Activated CD4-positive, alpha-beta T cell treated with anti-CD3 and anti-CD28 coated beads for 48 hours (primary cell): ENCODE data around the gene XRRA1.
A peak's percentile ranks its signal among the peaks of the same experiment; 100 is the strongest.

ENCODE experiments used
- DNase-seq: peaks from one replicate; pipeline ENCODE4 v3.0.0-alpha.2; 2020

Gene XRRA1

DNA sequence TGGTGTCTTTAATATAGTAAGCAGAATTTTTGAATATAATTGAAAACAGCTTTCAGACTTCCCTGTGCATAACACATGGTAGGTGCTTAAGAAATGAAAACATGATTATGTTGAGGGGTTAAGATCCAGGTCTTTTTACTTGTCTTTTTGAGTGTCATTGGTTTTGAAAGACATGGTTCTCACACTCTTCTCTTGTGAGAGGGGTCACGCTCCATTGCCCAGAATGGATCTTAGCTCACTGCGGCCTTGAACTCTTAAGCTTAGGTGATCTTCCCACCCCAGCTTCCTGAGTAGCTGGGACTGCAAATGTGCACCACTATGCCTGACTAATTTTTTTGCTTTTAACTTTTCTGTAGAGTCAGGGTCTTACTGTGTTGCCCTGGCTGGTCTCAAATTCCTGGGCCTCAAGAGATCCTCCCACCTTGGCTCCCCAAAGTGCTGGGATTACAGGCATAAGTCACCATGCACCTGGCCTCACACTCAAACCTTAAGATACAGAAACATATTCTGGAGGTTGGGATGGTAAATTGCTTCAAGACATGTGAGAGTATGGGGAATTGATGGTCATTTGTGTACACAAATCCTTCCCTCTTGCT is 1.6 kb upstream of the XRRA1 start:
- no peak for DNase-seq

DNA sequence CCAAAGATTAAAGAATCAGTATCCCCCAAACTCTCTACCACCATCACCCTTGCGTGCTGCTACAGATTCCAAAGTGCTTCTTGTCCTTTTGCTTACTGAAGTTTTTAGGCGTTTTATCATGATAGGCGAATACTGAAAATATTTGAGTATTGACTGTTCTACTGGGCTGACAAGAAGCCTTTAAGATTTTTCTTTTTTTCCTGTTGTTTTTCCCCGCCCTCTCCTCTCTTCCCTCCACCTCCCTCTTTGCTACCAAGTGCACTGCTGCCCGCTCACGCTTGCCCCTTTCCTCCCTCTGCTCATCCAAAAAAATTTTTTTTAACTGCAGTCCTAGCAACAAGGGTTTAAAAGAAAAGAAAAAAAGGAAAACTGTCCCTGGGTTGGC is 854 bp upstream of the XRRA1 start:
- DNase-seq = no peak

DNA sequence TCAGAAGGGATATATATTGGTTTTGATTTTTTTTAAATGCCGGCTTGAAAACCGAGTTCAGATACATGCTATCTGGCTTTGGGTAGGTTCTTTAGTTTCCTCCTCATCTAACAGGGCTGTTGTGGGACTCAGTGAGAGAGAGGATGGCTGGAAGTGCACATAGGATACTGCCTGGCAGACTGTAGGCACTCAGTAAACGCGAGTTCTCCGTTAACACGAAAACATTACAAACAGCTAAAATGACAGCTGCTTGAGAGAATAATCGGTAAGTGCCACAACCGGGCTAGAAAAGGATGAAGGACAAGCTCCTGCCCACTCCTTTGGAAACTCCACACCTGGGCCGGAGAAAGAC is 369 bp downstream of the XRRA1 start:
- DNase-seq = no peak

DNA sequence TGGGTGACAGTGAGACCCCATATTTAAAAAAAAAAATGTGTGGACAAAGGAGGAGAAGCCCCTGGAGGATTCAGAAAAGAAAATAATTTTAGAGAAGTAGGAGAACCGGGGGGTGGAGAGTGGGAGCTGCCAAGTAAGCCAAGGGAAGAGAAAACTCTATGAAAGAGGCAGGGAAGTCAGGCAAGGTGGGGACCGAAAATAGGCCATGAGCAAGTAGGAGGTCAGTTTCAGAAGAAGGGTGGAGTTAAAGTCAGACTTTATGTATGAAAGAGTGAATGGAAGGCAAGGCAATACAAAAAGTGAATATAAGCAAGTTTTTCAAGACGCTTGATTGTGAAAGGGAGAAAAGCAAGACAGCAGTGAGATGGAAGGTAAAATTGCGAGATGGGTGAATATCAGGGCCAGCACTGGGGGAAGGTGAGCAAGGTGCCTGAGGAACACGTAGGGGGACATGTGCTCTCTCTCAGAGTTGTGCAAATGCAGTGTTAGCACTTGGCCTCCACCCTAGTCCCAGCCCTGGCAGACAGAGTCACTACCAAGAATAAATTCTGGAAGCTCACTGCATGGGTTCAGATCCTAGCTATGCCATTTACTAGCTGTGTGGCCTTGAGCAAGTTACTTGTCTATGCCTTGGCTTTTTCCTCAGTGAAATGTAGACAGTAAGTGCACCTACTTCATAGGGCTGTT is 6.7 kb downstream of the XRRA1 start:
- DNase-seq = no peak

DNA sequence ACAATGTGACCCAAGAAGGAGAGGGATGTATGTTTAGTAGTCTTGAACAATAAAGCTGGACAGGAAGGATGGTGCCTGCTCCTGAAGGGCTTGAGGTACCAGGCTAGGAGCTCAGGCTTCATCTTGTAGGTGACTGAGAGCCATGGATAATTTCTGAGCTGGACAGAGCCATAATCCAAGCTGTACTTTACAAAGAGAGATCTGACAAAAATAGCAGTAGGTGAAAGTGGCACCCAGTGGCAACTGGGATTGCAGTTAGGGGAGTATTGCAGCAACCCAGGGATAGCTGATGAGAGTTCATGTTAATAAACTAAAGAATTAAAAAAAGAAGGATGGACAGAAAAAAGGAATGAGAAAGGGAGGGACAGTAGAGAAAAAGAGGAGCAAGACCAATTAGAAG is 7.4 kb downstream of the XRRA1 start:
- no peak for DNase-seq

DNA sequence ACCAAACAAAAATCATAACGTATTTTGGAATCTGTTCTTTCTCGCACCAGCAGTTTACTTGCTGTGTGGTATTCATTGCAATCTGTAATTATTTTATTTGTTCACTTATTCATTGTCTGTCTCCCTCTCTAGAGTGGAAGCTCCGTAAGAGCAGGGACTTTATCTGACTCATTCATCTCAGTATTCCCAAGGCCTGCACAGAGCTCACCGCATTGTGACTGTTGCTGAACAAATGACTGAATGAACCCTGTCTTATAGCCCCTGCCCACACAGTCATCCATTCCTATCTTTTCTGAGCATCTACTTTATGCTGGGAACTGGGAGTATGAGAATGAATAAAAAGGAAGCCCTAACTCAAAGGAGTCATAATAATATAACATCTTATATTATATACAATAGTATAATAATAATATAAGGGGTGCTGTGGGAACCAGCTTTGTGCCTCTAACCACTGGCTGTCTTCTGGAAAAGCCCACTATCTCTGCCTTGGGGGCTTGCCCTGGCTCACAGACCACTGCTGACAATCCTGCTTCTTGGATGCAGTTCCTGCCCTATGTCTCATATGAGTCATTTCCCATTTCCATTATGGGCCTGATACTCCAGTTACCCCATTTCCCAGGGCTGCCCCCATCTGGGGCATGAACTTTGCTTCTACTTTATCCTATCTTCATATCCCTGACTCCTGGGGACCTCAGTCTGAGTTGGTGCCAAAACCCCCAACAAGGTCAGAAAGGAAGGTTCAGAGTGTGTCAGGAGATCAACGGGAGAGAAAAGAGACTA is 11.0 kb downstream of the XRRA1 start:
- no peak for DNase-seq

DNA sequence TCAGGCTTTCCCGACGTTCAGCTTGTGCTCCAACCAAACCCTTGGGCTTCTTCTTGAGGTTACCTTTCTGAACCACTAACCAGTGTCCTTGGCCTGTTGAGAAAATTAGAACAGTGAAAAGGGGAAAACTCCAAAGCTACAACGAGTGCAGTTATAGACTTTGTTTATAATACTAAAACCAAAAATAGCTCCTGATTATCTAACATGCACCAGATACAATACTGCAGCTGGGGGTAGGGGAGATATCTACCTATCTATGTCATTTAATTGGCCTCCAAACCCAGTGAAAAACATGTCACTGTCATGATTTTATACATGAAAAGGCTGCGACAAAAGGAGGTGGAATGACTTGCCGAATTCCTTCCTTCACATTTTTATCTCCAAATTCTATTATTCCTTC is 11.9 kb downstream of the XRRA1 start:
- DNase-seq = no peak

DNA sequence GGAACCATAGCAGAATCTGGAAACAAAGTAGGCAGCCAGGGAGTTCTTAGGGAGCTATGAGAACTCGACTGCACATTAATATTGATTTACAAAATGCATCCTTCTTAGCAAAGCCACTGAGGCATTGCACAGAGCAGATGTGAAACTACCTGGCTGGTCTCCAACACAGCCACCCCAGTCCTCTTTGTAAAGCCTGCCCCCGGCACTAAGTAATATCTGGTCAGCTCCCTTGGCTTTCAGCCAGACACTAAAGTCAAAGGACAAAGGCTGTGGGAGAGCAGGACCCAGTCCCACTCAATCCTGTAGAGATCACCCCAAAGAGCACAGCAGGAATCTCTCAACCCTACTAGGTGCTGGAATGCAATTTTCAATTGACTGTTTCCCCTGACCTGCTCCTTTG is 12.8 kb downstream of the XRRA1 start:
- DNase-seq = no peak

DNA sequence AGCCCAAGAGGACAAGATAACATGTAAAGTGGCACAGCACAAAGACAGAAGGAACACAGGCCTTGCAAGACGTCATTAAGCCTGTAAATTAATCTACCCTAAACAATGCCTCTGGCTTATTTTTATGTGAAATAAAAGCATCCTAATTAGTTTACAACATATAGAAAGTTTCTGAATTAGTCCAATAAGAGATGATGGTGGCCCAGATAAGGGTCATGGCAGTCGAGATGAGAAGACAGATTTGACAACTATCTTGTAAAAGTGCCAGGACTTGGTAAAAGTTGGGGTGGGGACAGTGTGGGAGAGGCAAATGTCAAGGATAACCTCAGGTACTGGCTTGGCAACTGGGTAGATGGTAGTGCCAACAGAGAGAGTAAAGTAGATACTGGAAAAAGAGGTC is 13.6 kb downstream of the XRRA1 start:
- no peak for DNase-seq

DNA sequence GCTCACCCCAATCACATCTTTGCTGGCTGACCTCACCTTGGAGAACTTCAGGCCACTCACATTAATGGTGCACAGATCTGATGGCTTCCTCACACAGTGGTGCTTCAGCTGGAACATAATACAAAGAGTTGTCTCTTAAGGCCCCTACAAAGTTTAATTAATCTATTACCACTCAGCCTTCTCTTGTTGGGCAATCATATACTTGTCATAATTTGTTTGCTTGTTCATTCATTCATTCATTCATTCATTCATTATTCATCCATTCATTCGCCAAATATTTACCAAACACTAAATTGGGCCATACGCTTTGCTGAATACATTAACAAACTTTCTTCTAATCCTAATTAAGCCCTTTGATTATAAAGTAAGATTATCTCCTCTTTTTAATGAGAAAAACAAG is 15.1 kb downstream of the XRRA1 start:
- no peak for DNase-seq

DNA sequence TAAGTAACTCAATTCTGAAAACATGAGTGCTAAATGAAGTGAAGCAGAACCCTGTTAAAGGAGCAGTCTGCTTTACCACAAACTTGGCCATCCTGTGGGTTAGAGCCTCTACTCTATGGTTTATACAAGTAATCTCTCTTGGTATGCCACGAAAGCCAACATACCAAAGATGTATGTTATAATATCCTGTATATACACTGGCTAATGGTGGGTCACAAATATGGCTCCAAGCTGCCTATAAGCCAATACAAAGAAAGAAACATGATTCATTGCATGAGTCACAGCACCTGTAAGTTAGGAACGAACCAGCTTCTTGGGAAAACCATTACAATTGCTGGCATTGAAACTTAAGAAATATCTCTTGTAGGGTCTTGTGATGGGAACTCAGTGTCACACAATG is 16.1 kb downstream of the XRRA1 start:
- DNase-seq = no peak

DNA sequence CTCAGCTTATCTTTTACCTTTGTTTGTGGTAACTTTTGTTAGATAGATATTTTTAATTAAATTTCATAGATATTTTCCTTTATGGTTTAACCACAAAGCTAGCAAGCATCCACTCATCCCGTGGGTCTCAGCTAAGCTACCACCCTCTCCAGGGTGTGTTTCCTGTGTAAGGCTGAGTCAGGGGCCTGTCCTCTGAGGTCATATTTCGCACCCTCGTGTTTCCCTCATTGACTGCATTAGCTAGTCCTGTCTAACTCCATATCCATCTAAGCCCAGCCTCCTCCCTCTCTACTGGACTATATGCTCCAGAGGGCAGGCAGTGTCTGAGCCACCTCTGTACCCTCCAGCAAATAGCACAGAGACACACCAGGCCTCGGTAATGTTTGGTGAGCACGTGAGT is 16.7 kb downstream of the XRRA1 start:
- no peak for DNase-seq

DNA sequence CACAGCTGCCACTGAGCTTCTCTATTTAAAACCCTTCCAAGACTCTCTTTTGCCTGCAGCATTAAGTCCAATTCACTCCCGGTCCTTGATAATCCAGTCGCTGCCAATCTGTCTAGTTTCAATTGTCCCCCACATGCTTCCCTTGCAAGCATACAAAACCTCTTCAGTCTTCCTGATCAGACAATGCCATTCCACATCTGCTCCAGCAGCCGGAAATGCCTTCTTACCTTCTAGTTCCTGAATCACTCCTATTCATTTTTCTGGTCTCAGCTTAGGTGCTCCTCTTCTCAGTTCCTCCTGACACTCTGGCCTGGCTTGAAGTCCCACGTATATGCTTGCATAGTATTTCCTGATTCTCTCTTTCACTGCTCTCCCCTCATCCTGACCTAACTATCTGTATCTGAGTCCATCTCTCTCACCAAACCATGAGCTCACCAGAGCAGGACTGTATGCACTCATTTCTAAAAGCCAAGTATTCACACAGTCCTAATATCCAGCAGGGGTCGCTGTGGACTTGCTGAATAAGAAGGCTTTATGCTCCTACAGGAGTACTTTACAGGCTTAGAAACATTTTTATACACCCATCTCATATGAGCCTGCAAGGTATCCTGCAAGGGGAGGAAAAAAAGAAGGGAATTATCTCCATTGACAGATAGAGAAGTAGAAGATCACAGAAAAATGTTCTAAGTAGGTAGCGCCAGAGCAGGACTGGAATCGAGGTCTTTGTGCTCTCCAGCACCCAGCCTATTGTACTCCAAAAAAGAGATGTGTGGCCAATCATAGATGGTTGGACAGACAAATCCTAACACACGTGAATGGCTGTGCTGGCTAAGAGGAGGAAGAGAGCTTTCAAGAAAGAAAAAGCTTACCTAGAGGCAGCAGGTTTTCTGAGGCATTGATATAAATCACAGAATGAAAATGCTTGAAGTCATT is 19.2 kb downstream of the XRRA1 start:
- DNase-seq = peak; percentile 73

DNA sequence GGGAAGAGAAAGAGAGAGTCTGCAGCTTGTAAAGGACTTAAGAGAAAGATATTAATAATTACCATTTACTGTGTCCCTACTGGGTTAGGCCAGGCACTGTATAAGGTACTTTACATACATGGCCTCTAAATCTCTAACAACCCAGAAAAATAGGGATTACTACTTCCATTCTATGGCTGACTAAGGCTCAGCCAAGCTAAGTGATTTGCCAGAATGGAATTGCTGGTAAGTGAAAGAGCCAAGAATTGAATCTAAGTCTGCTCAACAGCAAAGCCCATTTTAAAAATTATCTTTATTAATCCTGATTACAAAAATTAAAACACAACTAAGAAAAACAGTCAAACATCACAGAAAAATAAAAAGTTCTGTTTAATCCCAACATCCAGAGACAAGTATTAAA is 21.4 kb downstream of the XRRA1 start:
- no peak for DNase-seq

DNA sequence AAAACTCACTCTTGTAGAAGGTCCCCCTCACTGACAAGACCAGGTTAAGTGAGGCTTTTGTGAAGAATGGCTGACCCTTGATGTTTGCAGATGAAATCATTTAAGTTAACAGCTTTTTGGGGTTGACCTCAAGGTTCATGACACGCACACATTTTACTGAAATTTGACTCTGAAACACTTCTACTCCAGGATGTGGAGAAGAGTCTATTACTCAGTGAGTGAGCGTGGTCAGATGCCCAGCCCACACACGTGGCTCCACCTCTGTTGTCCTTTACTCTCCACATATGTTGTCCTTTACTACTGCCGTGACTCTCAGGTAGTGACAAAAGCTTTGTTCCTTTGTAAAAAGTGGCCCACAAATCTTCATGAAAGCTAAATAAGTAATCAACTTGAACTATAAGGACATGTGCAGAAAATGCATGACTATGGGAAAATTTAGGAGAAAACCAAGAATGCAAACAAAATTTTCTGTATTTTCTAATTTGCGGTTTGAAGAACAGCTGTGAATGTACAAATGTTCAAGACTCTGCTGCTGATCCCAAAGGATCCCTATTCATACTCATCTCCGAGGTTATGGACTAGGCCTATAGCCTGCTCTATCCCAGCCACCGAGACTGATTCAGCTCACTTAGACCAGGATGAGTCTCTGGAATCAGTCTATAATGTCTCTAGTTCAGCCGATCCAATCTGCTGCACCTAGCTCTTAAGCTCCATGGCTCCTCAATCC is 22.4 kb downstream of the XRRA1 start:
- peak; percentile 58 for DNase-seq

DNA sequence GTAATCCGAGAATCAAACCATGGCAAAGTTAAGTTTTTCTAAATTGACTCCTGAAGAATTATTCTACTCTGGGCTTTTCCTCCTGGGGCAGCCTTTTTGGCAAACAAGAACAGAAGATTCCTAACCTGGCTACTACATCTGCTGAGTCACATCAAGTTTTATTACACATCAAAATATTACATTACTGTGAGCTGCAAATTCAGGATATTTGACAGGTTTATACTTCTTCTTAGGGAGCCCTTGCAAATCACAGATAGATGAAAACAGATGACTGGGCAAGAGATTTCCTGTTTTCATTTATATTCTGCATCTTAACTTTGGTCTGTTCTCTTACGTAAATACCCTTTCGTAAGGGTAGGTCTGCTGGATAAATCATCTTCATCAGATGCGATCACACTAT is 23.6 kb downstream of the XRRA1 start:
- no peak for DNase-seq

DNA sequence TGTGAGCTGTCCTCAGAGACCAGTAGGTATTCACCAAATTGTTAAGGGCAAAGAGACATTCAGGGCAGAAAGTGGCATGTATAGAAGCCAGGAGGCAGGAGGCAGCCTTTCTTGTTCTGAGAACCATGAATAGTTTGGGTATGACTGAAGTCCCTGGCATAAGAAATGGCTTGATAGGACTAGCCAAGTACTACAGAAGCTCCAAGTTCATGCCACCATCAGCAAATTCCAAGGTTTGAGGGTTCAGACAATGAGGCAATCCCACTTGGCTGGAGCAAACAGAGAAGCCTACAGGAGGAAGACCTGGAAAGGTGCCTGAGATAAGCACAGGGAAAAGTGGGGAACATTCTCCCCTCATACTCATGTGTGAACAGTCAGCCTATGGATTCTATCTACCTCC is 25.8 kb downstream of the XRRA1 start:
- DNase-seq = no peak

DNA sequence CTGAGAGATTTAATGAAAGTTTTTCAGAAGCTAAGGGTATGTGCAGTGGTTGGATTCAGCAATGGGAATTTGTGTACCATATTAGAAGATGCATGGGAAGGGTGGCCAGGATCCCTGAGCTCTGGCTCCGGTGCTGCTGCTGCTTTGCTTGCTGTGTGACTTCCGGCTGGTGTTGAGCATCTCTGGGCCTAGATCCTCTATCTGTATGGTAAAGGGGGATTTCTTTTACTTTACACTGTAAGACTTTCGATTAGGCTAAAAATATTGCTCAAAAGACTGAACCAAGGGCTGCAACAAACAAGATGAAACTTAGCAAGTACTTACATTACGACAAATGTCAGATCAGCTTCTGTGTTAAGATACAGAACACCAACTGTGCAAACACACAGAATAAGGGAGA is 39.1 kb downstream of the XRRA1 start:
- DNase-seq = no peak

DNA sequence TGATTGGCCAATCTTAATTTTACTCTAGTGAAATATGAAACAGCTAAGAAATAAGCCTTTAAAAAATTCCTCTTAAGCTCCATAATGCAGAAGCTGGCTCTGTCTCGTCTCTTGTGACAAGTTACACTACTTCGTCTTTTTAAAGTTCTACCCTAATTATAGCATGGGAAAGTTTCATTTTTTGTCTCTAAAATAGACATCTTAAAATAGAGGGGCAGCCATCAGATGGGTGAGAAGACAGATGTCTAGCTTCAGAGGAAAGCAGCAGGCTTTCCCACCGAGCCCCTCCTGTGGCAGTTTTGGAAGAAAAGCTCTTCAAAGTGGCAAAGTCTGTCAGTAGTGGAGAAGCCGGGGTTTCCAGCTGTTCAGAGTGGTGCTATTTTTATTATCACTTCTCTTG is 39.5 kb downstream of the XRRA1 start:
- no peak for DNase-seq

DNA sequence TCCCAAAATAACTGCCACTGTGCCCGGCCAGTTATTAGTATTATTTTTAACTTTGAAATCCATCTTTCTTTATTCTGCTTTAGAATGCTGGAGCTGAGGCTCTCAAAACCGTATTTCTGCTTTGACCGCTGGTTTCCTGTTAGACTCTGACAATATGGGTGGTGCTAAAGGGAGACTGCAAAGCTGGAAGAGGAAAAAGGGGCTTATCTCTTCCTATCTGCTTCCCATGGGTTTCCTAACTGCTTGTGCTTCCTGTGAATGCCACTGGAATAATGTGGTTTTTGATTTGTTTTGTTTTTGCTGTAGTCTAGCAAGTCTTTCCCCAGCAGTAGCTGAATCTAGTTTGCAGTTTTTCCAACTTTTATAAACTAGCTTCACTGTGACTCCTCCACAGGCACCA is 43.6 kb downstream of the XRRA1 start:
- no peak for DNase-seq

DNA sequence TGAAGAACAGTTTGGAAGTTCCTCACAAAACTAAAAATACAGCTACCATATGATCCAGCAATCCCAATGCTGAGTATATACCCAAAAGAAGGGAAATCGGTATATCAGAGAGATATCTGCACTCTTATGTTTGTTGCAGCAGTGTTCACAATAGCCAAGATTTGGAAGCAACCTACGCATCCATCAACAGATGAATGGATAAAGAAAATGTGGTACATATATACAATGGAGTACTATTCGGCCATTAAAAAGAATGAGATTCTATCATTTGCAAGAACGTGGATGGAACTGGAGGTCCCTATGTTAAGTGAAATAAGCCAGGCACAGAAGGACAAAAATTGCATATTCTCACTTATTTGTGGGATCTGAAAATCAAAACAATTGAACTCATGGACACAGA is 46.5 kb downstream of the XRRA1 start:
- no peak for DNase-seq

DNA sequence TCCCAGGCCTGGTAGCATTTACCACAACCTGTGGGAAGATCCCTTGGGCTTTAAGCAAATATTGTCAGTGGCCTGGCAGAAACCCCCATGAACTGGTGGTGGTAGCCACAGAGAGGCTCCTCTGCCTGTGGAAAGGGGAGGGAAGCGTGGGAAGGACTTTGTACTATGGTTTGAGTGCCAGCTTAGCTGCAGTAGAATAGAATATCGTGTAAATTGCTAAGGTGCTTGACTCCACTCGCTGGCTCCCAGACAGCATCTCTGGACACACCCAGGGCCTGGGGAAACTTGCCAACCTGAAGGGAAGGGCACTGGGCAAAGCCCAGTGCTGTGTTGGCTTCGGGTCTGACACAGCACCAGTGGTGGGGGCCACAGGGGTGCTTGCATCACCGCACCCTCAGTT is 52.6 kb downstream of the XRRA1 start:
- no peak for DNase-seq
